Measurements from ENCODE around the gene VSIG10.

DNA sequence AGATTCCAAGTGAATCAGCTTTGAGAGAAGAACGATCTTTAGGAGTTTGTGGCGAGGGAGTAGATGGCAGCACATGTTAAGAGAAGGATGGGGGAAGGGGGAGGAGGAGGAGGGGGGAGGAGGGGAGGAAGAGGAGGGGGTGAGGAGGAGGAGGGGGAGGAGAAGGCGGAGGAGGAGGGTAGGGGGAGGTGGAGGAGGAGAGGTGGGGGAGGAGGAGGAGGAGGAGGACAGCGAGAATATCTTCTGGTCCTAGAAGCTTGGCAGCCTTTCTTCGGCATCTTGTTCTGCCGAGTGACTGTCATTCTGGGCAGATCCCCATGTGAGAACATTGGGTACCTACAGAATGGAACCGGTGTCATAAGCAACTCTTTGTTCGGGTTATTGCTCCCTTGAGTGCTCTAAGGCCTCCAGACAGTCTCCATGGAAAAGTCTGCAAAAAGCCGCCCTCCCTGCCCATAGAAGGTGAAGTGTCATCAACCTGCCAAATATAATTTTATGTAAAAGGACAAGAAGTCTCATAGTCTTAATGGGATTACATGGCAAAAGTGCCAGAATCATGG, 80.4 kb downstream of the VSIG10 start:
- TF ChIP-seq ELK1 (IDR thresholded peaks at IDR 0.05; ENCODE audit: borderline replicate concordance, low read depth, low read length) (no peak), CEBPB (IDR thresholded peaks at IDR 0.05; ENCODE audit: low read depth, low read length) (no peak), CTCF (conservative IDR thresholded peaks at IDR 0.05; ENCODE audit: low read depth, low read length) (no peak)

Data from IMR-90 (cell line).